ENCODE measurements around the gene TAF11L2.
"Not testable (repeated sequence)": the region's sequence is repeated elsewhere in the genome, so short reads cannot be mapped to it uniquely, and the experiment has no call there.

Gene TAF11L2

GRCh38 chr5:17528369-17528768, 30.3 kb downstream of the TAF11L2 start, which contains the start of gene TAF11L6:
TSS of gene TAF11L6 (plus strand) at chr5:17528669.
- H3K36me3 ChIP-seq (replicated peaks); H3K4me3 ChIP-seq (ENCODE audit: low read depth, low read length); in situ Hi-C loops (cut with HindIII; ENCODE audit: low pct_ligation_motif_present, low sequenced_read_pairs): not testable (repeated sequence)

More at GRCh38 chr5:17528369-17528768, 30.3 kb downstream of the TAF11L2 start, which contains the start of gene TAF11L6:
- not testable (repeated sequence) for H3K27me3 ChIP-seq (replicated peaks); H3K27ac ChIP-seq; DNase-seq

All from brain microvascular endothelial cell (primary cell).